Measurements from ENCODE around the gene VWF. TPM values are rescaled to one million over a fixed set of nuclear protein-coding genes. Genes with fewer than 3 reads are reported as not detected.

The VWF gene
- total and polyA plus RNA-seq, 2 donors (not counting 1 experiment from before 2014, with no cell fraction given): not detected

DNA sequence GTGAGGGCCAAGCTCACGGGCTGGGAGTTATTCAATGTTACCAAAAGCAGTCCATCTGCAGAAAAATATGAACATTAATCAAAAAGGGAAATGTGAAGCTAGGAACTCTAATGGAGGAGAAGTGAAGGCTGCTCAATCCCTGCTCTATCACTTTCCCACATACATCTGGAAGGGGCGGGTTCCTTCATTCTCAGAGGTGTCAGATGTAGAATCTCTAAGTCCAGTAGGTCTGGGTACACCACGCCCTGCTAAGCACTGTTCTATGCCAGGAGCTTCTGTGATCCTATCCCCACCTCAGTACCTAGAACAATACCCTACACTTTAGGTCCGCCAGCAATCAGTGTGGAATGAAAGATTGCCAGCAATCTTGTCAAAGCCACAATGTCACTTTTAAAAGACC lies 142.4 kb downstream of the VWF start:
- H3K4me1 ChIP-seq (ENCODE audit: control insufficient read depth in 2 of 2, insufficient read depth in 2 of 2, low read length in 2 of 2): no peaks in the 10 kb centered on the region
- ATAC-seq (ENCODE audit: low read depth): no peak
- H3K36me3 ChIP-seq (replicated peaks in 1 of 2; ENCODE audit: control extremely low read depth in 1 of 2, control insufficient read depth in 1 of 2, extremely low read depth in 1 of 2, insufficient read depth in 2 of 2, low read length in 1 of 2): no peaks in the 10 kb centered on the region
- CTCF ChIA-PET: interaction anchor here (2.8 kb wide), 1 partner anchor 9 kb away, joined by 12 read pairs; no protein-coding TSS in a partner anchor
- H3K27me3 ChIP-seq (replicated peaks in 1 of 4; ENCODE audit: control extremely low read depth in 1 of 4, control insufficient read depth in 3 of 4, insufficient read depth in 4 of 4, low read length in 3 of 4): peaks cover 0 to 8% (median 1%) of the 10 kb centered on the region in 4 experiments
- no peak overlapping the region for H3K4me3 ChIP-seq (ENCODE audit: control extremely low read depth in 1 of 5, extremely low read depth in 1 of 5, insufficient read depth in 1 of 5, low read depth in 2 of 5, low read length in 4 of 5)
- no peak overlapping the region for H3K27ac ChIP-seq (ENCODE audit: low read length in 2 of 2)
- no peak overlapping the region for H3K9ac ChIP-seq (ENCODE audit: low read length)
- H3K27me3 Mint-ChIP-seq: peaks cover 1% of the 10 kb centered on the region
- TF ChIP-seq EZH2 (IDR thresholded peaks at IDR 0.05; ENCODE audit: borderline replicate concordance, insufficient read depth, low read depth, low read length, poor library complexity, severe bottlenecking) (no peak), CTCF (IDR thresholded peaks at IDR 0.05) (no peak)
- POLR2A ChIA-PET: no interaction called here
- H3K9me3 ChIP-seq (ENCODE audit: control extremely low read depth in 1 of 3, control insufficient read depth in 2 of 3, insufficient read depth in 1 of 3, low read length in 2 of 3): peaks cover 0 to 5% (median 0%) of the 10 kb centered on the region in 3 donors
- H2AFZ ChIP-seq (ENCODE audit: insufficient read depth, low read depth, low read length, poor library complexity, severe bottlenecking): no peak overlapping the region
- no peaks in the 10 kb centered on the region for H3K4me1 Mint-ChIP-seq
- H3K4me2 ChIP-seq (replicated peaks; ENCODE audit: low read depth, low read length, poor library complexity, severe bottlenecking): no peak overlapping the region
- intact Hi-C loops (cut with micrococcal nuclease): loop anchor here (10.0 kb wide), 1 partner anchor 573 kb away; the partner anchor contains the start of gene IFFO1
- no peak for DNase-seq
- H3K4me3 Mint-ChIP-seq: no peak overlapping the region
- H4K20me1 ChIP-seq (ENCODE audit: control insufficient read depth, insufficient read depth, low read length, poor library complexity, severe bottlenecking): no peaks in the 10 kb centered on the region
- no peaks in the 10 kb centered on the region for H3K79me2 ChIP-seq (ENCODE audit: control insufficient read depth, insufficient read depth, low read length)
- H3K9me3 Mint-ChIP-seq (ENCODE audit: insufficient read depth): no peaks in the 10 kb centered on the region
- 86% methylated on average over 2 of the region's 4 CpGs for WGBS (ENCODE audit: insufficient coverage)
- H3K27ac Mint-ChIP-seq: no peak overlapping the region

- no peak overlapping the region for H3K4me2 ChIP-seq (replicated peaks; ENCODE audit: low read depth, low read length, poor library complexity, severe bottlenecking)
- no peak overlapping the region for H3K4me3 ChIP-seq (ENCODE audit: control extremely low read depth in 1 of 5, extremely low read depth in 1 of 5, insufficient read depth in 1 of 5, low read depth in 2 of 5, low read length in 4 of 5)
- no peaks in the 10 kb centered on the region for H3K4me1 Mint-ChIP-seq
- no peaks in the 10 kb centered on the region for H3K4me1 ChIP-seq (ENCODE audit: control insufficient read depth in 2 of 2, insufficient read depth in 2 of 2, low read length in 2 of 2)
- H3K79me2 ChIP-seq (ENCODE audit: control insufficient read depth, insufficient read depth, low read length): no peaks in the 10 kb centered on the region
- DNase-seq (no peak), ATAC-seq (ENCODE audit: low read depth) (no peak)
- POLR2A ChIA-PET: no interaction called here
- no peak overlapping the region for H3K27ac Mint-ChIP-seq
- peaks cover 0 to 11% (median 0%) of the 10 kb centered on the region in 4 experiments for H3K27me3 ChIP-seq (replicated peaks in 1 of 4; ENCODE audit: control extremely low read depth in 1 of 4, control insufficient read depth in 3 of 4, insufficient read depth in 4 of 4, low read length in 3 of 4)
- no peak overlapping the region for H3K9ac ChIP-seq (ENCODE audit: low read length)
- H4K20me1 ChIP-seq (ENCODE audit: control insufficient read depth, insufficient read depth, low read length, poor library complexity, severe bottlenecking): no peaks in the 10 kb centered on the region
- peaks cover 23% of the 10 kb centered on the region for H3K27me3 Mint-ChIP-seq
- no peak overlapping the region for H2AFZ ChIP-seq (ENCODE audit: insufficient read depth, low read depth, low read length, poor library complexity, severe bottlenecking)
- no peak overlapping the region for H3K4me3 Mint-ChIP-seq
- intact Hi-C loops (cut with micrococcal nuclease): no loop called here
- H3K36me3 ChIP-seq (replicated peaks in 1 of 2; ENCODE audit: control extremely low read depth in 1 of 2, control insufficient read depth in 1 of 2, extremely low read depth in 1 of 2, insufficient read depth in 2 of 2, low read length in 1 of 2): no peaks in the 10 kb centered on the region
- WGBS (ENCODE audit: insufficient coverage): no CpG with 5 or more reads among the region's 6 CpGs
- TF ChIP-seq EZH2 (IDR thresholded peaks at IDR 0.05; ENCODE audit: borderline replicate concordance, insufficient read depth, low read depth, low read length, poor library complexity, severe bottlenecking) (no peak), CTCF (IDR thresholded peaks at IDR 0.05) (no peak)
- no peak overlapping the region for H3K27ac ChIP-seq (ENCODE audit: low read length in 2 of 2)
- CTCF ChIA-PET: interaction anchor here (1.0 kb wide), 1 partner anchor 11 kb away, joined by 3 read pairs; no protein-coding TSS in a partner anchor
- peaks cover 0 to 5% (median 0%) of the 10 kb centered on the region in 3 donors for H3K9me3 ChIP-seq (ENCODE audit: control extremely low read depth in 1 of 3, control insufficient read depth in 2 of 3, insufficient read depth in 1 of 3, low read length in 2 of 3)
- H3K9me3 Mint-ChIP-seq (ENCODE audit: insufficient read depth): no peaks in the 10 kb centered on the region
Measured at GRCh38 chr12:5977556-5977955, 146.9 kb downstream of the VWF start.
